Measurements from ENCODE around the gene GRAMD4. TPM values are rescaled to one million over a fixed set of nuclear protein-coding genes. Genes with fewer than 3 reads are reported as not detected.
A peak's percentile ranks its signal among the peaks of the same experiment; 100 is the strongest.

The GRAMD4 gene
- total and polyA plus RNA-seq, 12 donors, result 29.3 to 143 (median 63.9) TPM

DNA sequence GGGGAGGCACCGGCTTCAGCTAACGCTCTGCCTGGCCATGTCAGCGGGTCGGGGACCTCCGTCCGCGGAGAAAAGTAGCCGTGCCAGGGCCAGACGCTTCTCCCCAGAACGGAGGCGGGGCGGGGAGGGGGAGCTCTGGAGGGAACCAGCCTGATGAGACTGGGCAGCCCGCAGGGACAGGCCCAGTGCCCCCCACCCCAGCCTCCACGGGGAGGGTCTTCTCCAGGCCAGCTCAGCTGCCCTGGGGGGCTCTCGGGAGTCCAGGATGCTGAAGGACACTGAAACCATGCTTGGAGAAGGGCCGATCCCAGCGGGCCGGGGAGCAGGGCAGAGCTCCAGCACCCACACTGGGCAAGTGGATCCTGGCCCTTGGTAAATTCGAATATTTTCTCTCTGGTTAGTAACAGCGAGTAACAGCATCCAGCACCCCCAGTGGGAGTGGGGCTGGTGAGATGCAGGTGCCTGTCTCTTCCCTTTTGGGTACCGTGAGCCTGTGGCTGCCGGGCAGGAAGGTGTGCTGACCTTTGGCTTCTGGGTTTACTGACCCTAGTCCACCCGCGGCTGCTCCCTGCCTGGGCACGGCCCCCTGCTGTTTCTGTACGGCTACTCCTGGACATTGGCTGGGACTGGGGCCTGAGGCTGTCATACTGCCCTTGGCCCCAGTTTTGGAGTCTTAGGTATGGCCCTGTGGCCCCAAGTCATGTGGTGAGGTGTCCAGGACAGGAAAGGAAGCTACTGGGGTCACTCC lies 35.8 kb downstream of the GRAMD4 start:
- Histone ChIP-seq H3K27me3 (no peaks in the 10 kb centered on the region), H3K4me3 (no peak overlapping the region), H3K4me1 (peaks cover 35 to 73% (median 55%) of the 10 kb centered on the region in 9 donors), H3K36me3 (peaks cover 0 to 20% (median 0%) of the 10 kb centered on the region in 9 donors), H3K9me3 (no peaks in the 10 kb centered on the region), H3K27ac (peak overlapping the region in 2 of 10 donors; percentile 9 to 47)
- no peak for ATAC-seq
- no peak for DNase-seq
- 87% methylated on average over 26 of the region's 26 CpGs for WGBS, 2 donors
- intact Hi-C loops (cut with DNase I), result loop anchor here in 1 of 10 donors (10.0 kb wide), 1 partner anchor 81 kb away; no protein-coding TSS in a partner anchor
- TF ChIP-seq, protein P1, sequence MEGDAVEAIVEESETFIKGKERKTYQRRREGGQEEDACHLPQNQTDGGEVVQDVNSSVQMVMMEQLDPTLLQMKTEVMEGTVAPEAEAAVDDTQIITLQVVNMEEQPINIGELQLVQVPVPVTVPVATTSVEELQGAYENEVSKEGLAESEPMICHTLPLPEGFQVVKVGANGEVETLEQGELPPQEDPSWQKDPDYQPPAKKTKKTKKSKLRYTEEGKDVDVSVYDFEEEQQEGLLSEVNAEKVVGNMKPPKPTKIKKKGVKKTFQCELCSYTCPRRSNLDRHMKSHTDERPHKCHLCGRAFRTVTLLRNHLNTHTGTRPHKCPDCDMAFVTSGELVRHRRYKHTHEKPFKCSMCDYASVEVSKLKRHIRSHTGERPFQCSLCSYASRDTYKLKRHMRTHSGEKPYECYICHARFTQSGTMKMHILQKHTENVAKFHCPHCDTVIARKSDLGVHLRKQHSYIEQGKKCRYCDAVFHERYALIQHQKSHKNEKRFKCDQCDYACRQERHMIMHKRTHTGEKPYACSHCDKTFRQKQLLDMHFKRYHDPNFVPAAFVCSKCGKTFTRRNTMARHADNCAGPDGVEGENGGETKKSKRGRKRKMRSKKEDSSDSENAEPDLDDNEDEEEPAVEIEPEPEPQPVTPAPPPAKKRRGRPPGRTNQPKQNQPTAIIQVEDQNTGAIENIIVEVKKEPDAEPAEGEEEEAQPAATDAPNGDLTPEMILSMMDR (IDR thresholded peaks at IDR 0.05), result no peak

DNA sequence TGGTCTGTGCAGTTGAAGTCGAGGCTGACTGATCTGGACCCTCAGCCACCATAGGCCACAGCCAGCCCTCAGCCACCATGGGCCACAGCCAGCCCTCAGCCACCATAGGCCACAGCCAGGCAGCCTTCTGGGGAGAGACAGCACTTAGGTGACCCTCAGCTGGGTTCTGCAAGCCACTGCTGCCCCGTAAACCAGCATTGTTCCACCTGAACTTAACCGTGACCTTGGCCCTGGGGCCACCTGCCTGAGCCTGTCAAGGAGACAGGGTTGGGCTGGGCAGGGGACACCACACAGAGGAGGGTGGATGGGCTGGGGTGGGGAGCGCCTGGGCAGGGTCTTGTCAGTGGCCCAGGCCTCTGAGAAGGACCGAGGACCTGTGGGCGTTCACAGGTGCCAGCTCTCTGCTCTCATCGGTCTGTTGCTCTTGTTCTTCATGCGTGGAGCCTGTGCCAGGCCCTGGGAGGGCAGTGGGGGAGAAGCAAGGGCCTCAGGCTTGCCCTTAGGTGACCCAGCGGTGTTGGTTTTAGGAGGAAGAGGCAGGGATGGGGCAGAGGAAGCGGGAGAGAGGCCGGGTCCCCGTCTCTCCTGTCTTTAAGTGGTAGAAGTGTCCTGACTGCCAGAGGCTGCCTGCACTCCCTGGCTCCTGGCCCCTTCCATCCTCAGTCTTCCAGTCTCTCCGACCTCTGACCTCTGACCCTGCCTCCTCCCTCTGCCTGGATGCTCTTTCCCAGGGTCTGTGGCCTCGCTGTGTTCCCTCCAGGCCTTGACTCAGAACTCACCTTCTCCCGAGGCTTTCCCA lies 36.9 kb downstream of the GRAMD4 start:
- H3K4me3 ChIP-seq, result no peak overlapping the region
- TF ChIP-seq, protein P1 (IDR thresholded peaks at IDR 0.05), result no peak
- H3K4me1 ChIP-seq, result peaks cover 25 to 71% (median 49%) of the 10 kb centered on the region in 9 donors
- intact Hi-C loops (cut with DNase I), result loop anchor here in 1 of 10 donors (10.0 kb wide), 1 partner anchor 82 kb away; no protein-coding TSS in a partner anchor
- no peak overlapping the region for H3K27ac ChIP-seq
- DNase-seq (no peak), ATAC-seq (no peak)
- no peaks in the 10 kb centered on the region for H3K27me3 ChIP-seq
- peaks cover 0 to 27% (median 0%) of the 10 kb centered on the region in 9 donors for H3K36me3 ChIP-seq
- WGBS, 2 donors, result 83 to 89% methylated on average over 15 of the region's 15 CpGs
- H3K9me3 ChIP-seq, result no peaks in the 10 kb centered on the region

DNA sequence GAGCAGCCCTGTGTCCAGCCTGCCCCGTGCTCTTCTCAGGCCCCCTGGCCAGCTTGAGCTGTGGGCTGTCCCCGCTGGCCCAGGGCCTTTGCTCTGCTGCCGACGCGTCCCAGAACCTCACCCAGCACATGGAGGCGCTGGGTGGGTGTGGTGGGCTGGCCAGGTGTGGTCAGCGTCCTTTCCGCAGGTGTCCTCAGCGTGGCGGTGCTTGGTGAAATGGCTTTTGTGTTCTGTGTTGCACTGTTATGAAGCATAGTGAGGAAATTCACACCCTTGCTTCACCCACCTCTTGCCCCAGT lies 37.4 kb downstream of the GRAMD4 start:
- TF ChIP-seq, protein P1 (IDR thresholded peaks at IDR 0.05), result no peak
- no peaks in the 10 kb centered on the region for H3K9me3 ChIP-seq
- peaks cover 0 to 33% (median 0%) of the 10 kb centered on the region in 9 donors for H3K36me3 ChIP-seq
- DNase-seq (no peak), ATAC-seq (no peak)
- 96 to 97% methylated on average over 10 of the region's 10 CpGs for WGBS, 2 donors
- H3K27me3 ChIP-seq, result no peaks in the 10 kb centered on the region
- intact Hi-C loops (cut with DNase I), result loop anchor here in 1 of 10 donors (10.0 kb wide), 1 partner anchor 83 kb away; no protein-coding TSS in a partner anchor
- H3K4me3 ChIP-seq, result no peak overlapping the region
- H3K4me1 ChIP-seq, result peaks cover 20 to 69% (median 43%) of the 10 kb centered on the region in 9 donors
- no peak overlapping the region for H3K27ac ChIP-seq
